Kidney (tissue), 14 donors: Measurements from ENCODE around the gene DYNLL1. TPM values are rescaled to one million over a fixed set of nuclear protein-coding genes. Genes with fewer than 3 reads are reported as not detected.
A peak's percentile ranks its signal among the peaks of the same experiment; 100 is the strongest.

ENCODE experiments used
- DNase-seq, 5 donors: peaks; one replicate each; pipeline ENCODE4 v3.0.0-alpha.2; 2013 to 2020
- FAIRE-seq: peaks from 2 replicates; lab custom pipeline; 2012; peaks lifted over from hg19 to GRCh38; lab: Jason Lieb, UNC
- H3K27ac ChIP-seq, 2 donors: one replicate each; pipeline ENCODE4 v1.7.0; 2013; ENCODE audit warnings: low read depth in 2 of 2, low read length in 2 of 2, inconsistent platforms in 1 of 2
- H3K27me3 ChIP-seq: one replicate; pipeline ENCODE4 v1.7.1; 2013; ENCODE audit warnings: low read length, inconsistent platforms; ENCODE audit not compliant: control insufficient read depth, insufficient read depth
- H3K36me3 ChIP-seq, 3 donors: one replicate each; pipeline versions ENCODE4 v1.7.0 to v1.7.1; 2013; ENCODE audit warnings: low read length in 3 of 3, control low read depth in 1 of 3, inconsistent platforms in 1 of 3; ENCODE audit not compliant: insufficient read depth in 3 of 3, control insufficient read depth in 2 of 3
- H3K4me1 ChIP-seq, 3 donors: one replicate each; pipeline versions ENCODE4 v1.7.0 to v1.7.1; 2013; ENCODE audit warnings: low read length in 3 of 3, inconsistent platforms in 1 of 3, low read depth in 1 of 3; ENCODE audit not compliant: control insufficient read depth in 2 of 3, insufficient read depth in 2 of 3
- H3K4me3 ChIP-seq, 3 donors: one replicate each; pipeline versions ENCODE4 v1.7.0 to v1.8.1; 2013; ENCODE audit warnings: low read length in 3 of 3, control low read depth in 1 of 3, inconsistent platforms in 1 of 3
- H3K9ac ChIP-seq, 3 donors: one replicate each; pipeline versions ENCODE4 v1.7.0 to v1.7.1; 2013; ENCODE audit warnings: low read length in 3 of 3, control low read depth in 1 of 3, inconsistent platforms in 1 of 3
- H3K9me3 ChIP-seq, 3 donors: one replicate each; pipeline versions ENCODE4 v1.7.0 to v1.7.1; 2013; ENCODE audit warnings: low read length in 3 of 3, control low read depth in 1 of 3, inconsistent platforms in 1 of 3; ENCODE audit not compliant: control insufficient read depth in 2 of 3, insufficient read depth in 1 of 3
- CTCF ChIP-seq: IDR thresholded peaks from 3 replicates; pipeline ENCODE4 v1.5.1; 2012; ENCODE audit warnings: mild to moderate bottlenecking, moderate library complexity, borderline replicate concordance; ENCODE audit not compliant: insufficient read depth; ENCODE audit errors: extremely low read depth
- intact Hi-C: fragments of 100-400 bp; cut with DNase I; formaldehyde crosslinking; loops from one replicate; pipeline ENCODE4 v1.11.1; 2022
- polyA plus RNA-seq: library from polyadenylated mRNA; stranded (reverse); fragments of 350-450 nt; fragmentation: Illumina TruSeq; extraction: RNeasy Lipid Tissue Mini Kit (QIAGEN cat#74804); gene quantifications from one replicate; pipeline ENCODE4 v1.2.3, GENCODE V29; 2014; ENCODE audit warnings: low read depth, low replicate concordance; ENCODE audit not compliant: insufficient read depth
- total RNA-seq: library from RNA; stranded (reverse); fragmentation: NEBNext Ultra II Directional; extraction: Animal tissue kit (Norgen Biotek cat#: 25700); gene quantifications from one replicate; pipeline ENCODE4 v1.2.1, GENCODE V29; 2021
- donor health status: control.
- donor health status: control.
- donor health status: control.
- donor health status: control.
- donor health status: control.
- donor health status: DM: yes; HTN: yes; CAD: no.
- donor health status: Normal renal cell carcinoma (clear cell type).

DYNLL1 gene
- total and polyA plus RNA-seq, 2 donors from 2014 or later: 258 to 757 TPM

GRCh38 chr12:120463712-120464111 is 32.2 kb upstream of the DYNLL1 start:
- no peak overlapping the region for H3K4me3 ChIP-seq
- H3K4me1 ChIP-seq: peaks cover 0 to 5% (median 0%) of the 10 kb centered on the region in 3 donors
- no peak overlapping the region for H3K27ac ChIP-seq
- no peak for DNase-seq
- intact Hi-C loops: no loop called here
- no peaks in the 10 kb centered on the region for H3K27me3 ChIP-seq
- H3K36me3 ChIP-seq: peaks cover 36 to 46% (median 45%) of the 10 kb centered on the region in 3 donors
- H3K9ac ChIP-seq: no peak overlapping the region
- FAIRE-seq: no peak
- TF ChIP-seq CTCF: no peak
- H3K9me3 ChIP-seq: no peaks in the 10 kb centered on the region

- H3K9me3 ChIP-seq: no peaks in the 10 kb centered on the region
- H3K27me3 ChIP-seq: no peaks in the 10 kb centered on the region
- FAIRE-seq (no peak), DNase-seq (no peak)
- H3K27ac ChIP-seq: no peak overlapping the region
- H3K36me3 ChIP-seq: peaks cover 33 to 39% (median 34%) of the 10 kb centered on the region in 3 donors
- intact Hi-C loops: no loop called here
- no peak for TF ChIP-seq CTCF
- no peak overlapping the region for H3K4me3 ChIP-seq
- no peak overlapping the region for H3K9ac ChIP-seq
- H3K4me1 ChIP-seq: peaks cover 0 to 5% (median 0%) of the 10 kb centered on the region in 3 donors
Measured at GRCh38 chr12:120465756-120466155, 30.2 kb upstream of the DYNLL1 start.

GRCh38 chr12:120466560-120467315 is 29.2 kb upstream of the DYNLL1 start:
- FAIRE-seq (no peak), DNase-seq (peak in 4 of 5 donors; percentile 54 to 61 (median 56))
- TF ChIP-seq CTCF: peak; percentile 32
- H3K4me3 ChIP-seq: no peak overlapping the region
- intact Hi-C loops: no loop called here
- H3K9me3 ChIP-seq: no peaks in the 10 kb centered on the region
- peaks cover 29 to 31% (median 29%) of the 10 kb centered on the region in 3 donors for H3K36me3 ChIP-seq
- no peaks in the 10 kb centered on the region for H3K27me3 ChIP-seq
- no peak overlapping the region for H3K9ac ChIP-seq
- H3K4me1 ChIP-seq: peaks cover 0 to 5% (median 0%) of the 10 kb centered on the region in 3 donors
- H3K27ac ChIP-seq: no peak overlapping the region
